Mucosa of rectum (tissue), 2 donors: ENCODE measurements around the gene ANO2.
"Not testable (repeated sequence)": the region's sequence is repeated elsewhere in the genome, so short reads cannot be mapped to it uniquely, and the experiment has no call there.

Experiments used
- H3K27ac ChIP-seq, 2 donors: one replicate each; pipeline ENCODE4 v1.7.0; 2013; ENCODE audit warnings: inconsistent platforms in 2 of 2, low read depth in 2 of 2, low read length in 2 of 2
- H3K27me3 ChIP-seq, 2 donors: one replicate each; pipeline ENCODE4 v1.7.0; 2013; ENCODE audit warnings: low read length in 2 of 2; ENCODE audit not compliant: control insufficient read depth in 2 of 2, insufficient read depth in 2 of 2
- H3K36me3 ChIP-seq, 2 donors: one replicate each; pipeline ENCODE4 v1.7.0; 2013; ENCODE audit warnings: low read length in 2 of 2; ENCODE audit not compliant: control insufficient read depth in 2 of 2, insufficient read depth in 2 of 2
- H3K4me1 ChIP-seq, 2 donors: one replicate each; pipeline ENCODE4 v1.7.0; 2013; ENCODE audit warnings: low read length in 2 of 2, mild to moderate bottlenecking in 1 of 2; ENCODE audit not compliant: control insufficient read depth in 2 of 2, insufficient read depth in 2 of 2
- H3K4me3 ChIP-seq, 2 donors: one replicate each; pipeline ENCODE4 v1.7.0; 2013; ENCODE audit warnings: low read length in 2 of 2
- H3K9ac ChIP-seq, 2 donors: one replicate each; pipeline ENCODE4 v1.7.0; 2013; ENCODE audit warnings: low read length in 2 of 2, low read depth in 1 of 2, mild to moderate bottlenecking in 1 of 2
- H3K9me3 ChIP-seq, 2 donors: one replicate each; pipeline ENCODE4 v1.7.0; 2013; ENCODE audit warnings: low read length in 2 of 2; ENCODE audit not compliant: control insufficient read depth in 2 of 2
- donor health status: healthy.
- donor health status: Normal muscosa, but diverticular disease.

The ANO2 gene

DNA sequence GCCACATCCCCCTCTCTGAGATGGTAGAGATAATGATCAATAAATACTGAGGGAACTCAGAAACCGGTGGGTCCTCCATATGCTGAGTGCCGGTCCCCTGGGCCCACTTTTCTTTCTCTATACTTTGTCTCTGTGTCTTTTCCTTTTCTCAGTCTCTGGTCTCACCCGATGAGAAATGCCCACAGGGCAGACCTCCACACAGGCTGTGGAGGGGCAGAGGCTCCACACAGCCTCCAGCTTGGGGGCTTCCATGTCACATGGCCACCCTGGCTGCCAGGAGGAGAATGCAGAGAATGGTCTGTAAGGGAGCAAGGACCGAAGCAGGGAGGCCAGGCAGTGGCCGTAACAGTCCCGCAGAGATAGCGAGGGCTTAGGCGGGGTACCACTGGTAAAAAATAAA, 407.3 kb downstream of the ANO2 start:
- H3K27ac ChIP-seq: no peak overlapping the region
- no peaks in the 10 kb centered on the region for H3K4me1 ChIP-seq
- H3K4me3 ChIP-seq: no peak overlapping the region
- no peaks in the 10 kb centered on the region for H3K27me3 ChIP-seq
- no peaks in the 10 kb centered on the region for H3K36me3 ChIP-seq
- no peaks in the 10 kb centered on the region for H3K9me3 ChIP-seq
- H3K9ac ChIP-seq: no peak overlapping the region

GRCh38 chr12:5537026-5537615, 407.9 kb downstream of the ANO2 start:
- H3K4me3 ChIP-seq, H3K4me1 ChIP-seq, H3K9me3 ChIP-seq, H3K9ac ChIP-seq, H3K27me3 ChIP-seq, H3K27ac ChIP-seq, H3K36me3 ChIP-seq: not testable (repeated sequence)

DNA sequence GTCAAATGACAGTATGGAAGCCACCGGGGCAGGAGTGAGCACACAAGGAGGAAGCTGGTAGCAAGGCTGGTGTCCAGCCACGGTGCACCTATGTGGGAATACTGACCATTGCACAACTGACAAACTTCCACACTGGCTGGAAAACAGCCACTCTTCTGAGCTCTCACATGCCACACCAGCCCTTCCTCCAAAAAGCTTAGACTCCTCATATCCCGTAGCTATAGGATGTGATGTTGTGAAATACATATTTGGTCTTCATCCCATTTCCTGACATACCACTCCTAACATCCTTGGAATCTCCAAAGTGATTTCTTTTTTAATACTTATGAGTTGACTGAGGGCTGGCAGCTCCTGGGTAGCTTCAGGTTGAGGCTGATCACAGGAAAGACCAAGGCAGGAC, 409.5 kb downstream of the ANO2 start:
- Histone ChIP-seq H3K27me3 (no peaks in the 10 kb centered on the region), H3K4me3 (no peak overlapping the region), H3K9ac (no peak overlapping the region), H3K4me1 (no peaks in the 10 kb centered on the region), H3K36me3 (no peaks in the 10 kb centered on the region), H3K9me3 (no peaks in the 10 kb centered on the region), H3K27ac (no peak overlapping the region)

DNA sequence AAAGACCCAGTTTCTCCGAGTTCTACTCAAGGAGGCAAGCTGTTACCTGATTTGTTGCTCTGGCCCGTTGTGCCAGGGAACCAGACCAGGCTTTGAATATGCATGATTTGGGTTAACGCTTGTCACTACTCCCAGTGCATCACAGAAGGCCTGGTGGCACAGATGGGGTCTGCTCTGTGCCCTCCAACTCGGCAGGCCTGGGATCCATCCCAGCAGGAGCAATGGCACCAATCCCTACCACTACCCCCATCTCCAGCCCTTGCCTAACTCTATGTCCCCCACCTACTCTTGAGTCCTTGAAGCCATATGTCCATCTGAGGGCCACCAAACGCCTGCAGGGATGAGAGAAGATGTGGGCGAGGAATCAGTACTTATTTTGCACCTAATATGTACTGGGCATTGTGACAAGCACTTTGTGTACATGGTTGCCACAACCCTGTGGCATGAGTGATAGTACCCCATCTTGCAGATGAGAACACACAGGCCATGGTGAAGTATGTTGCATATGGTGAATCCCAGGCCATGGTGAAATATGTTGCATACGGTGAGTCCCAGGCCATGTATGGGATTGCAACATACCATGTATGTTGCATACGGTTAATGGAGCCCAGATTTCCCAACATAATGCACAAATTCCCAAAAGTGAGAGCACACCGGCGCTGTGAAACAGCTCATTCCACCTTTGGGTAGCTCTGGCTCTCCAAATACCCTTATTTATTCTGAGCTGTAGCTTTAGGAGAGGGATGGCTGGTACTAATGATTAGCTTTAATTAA, 410.4 kb downstream of the ANO2 start:
- Histone ChIP-seq H3K27me3 (no peaks in the 10 kb centered on the region), H3K9me3 (no peaks in the 10 kb centered on the region), H3K4me3 (no peak overlapping the region), H3K4me1 (no peaks in the 10 kb centered on the region), H3K36me3 (no peaks in the 10 kb centered on the region), H3K9ac (no peak overlapping the region), H3K27ac (no peak overlapping the region)

- Histone ChIP-seq H3K27ac (no peak overlapping the region), H3K36me3 (no peaks in the 10 kb centered on the region), H3K9me3 (no peaks in the 10 kb centered on the region), H3K27me3 (no peaks in the 10 kb centered on the region), H3K4me3 (no peak overlapping the region), H3K4me1 (no peaks in the 10 kb centered on the region), H3K9ac (no peak overlapping the region)
These were observed 411.7 kb downstream of the ANO2 start for GRCh38 chr12:5533368-5533767.

DNA sequence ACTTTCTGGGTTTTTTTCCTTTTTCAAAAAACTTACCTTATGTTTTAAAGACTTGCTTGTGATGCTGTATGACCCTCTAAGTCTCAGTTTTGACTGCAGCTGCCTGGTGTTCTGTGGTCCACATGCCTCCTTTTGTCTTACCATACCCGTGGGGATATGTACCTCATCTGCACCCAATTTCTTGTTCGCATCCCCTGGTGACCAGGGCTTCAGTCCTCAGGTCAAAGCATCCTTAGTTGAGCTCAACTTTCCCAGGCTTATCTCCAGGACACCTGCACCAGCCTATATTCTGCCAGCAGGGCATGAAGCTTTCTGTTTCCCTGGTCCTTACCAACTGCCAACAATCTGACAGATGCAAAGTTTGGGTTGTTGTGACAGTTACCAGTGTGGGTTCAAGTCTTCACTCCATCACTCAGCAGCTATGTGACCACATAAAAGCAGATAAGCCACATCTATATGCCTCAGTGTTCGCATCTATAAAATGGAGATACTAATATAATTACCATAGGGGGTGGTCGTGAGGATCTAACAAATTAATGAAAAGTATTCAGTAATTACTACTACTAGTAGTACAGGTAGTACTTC, 419.2 kb downstream of the ANO2 start:
- Histone ChIP-seq H3K9ac (no peak overlapping the region), H3K4me3 (no peak overlapping the region), H3K36me3 (no peaks in the 10 kb centered on the region), H3K27me3 (no peaks in the 10 kb centered on the region), H3K4me1 (no peaks in the 10 kb centered on the region), H3K9me3 (no peaks in the 10 kb centered on the region), H3K27ac (no peak overlapping the region)

- Histone ChIP-seq H3K4me1 (no peaks in the 10 kb centered on the region), H3K9ac (no peak overlapping the region), H3K9me3 (no peaks in the 10 kb centered on the region), H3K36me3 (no peaks in the 10 kb centered on the region), H3K27me3 (no peaks in the 10 kb centered on the region), H3K27ac (no peak overlapping the region), H3K4me3 (no peak overlapping the region)
These were observed 420.2 kb downstream of the ANO2 start for GRCh38 chr12:5524769-5525436.

DNA sequence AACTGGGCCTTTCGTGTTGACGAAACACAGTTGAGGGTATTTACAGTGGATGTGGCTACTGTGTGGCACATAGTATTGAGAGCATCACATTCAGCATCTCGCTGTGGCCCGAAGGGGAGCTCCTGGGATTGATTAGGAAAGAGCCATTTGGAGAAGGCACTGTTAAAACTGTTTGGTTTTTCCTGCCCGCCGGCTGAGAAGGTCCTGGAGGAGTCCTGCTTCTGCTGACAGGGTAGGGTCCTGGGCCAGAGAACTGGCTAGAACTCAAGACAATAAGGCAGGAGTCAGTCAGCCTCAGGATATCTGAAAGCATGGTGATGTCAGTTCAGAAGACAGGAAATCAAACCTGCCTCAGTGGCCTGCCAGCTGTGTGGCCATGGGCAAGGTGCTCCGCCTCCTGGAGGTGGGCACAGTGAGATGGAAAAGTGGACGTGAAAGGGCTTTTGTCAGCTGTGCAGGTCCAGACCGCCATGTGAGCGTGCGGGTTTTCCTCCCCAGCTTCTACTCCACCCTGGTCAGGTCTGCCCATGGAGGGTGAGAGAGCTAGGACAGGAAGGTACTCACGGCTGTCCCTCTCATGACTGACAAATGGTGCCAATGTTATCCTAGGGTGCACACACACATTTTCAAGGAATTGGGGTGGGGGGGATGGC, 420.8 kb downstream of the ANO2 start:
- Histone ChIP-seq H3K27ac (no peak overlapping the region), H3K9ac (no peak overlapping the region), H3K27me3 (no peaks in the 10 kb centered on the region), H3K4me1 (no peaks in the 10 kb centered on the region), H3K36me3 (no peaks in the 10 kb centered on the region), H3K9me3 (no peaks in the 10 kb centered on the region), H3K4me3 (no peak overlapping the region)

DNA sequence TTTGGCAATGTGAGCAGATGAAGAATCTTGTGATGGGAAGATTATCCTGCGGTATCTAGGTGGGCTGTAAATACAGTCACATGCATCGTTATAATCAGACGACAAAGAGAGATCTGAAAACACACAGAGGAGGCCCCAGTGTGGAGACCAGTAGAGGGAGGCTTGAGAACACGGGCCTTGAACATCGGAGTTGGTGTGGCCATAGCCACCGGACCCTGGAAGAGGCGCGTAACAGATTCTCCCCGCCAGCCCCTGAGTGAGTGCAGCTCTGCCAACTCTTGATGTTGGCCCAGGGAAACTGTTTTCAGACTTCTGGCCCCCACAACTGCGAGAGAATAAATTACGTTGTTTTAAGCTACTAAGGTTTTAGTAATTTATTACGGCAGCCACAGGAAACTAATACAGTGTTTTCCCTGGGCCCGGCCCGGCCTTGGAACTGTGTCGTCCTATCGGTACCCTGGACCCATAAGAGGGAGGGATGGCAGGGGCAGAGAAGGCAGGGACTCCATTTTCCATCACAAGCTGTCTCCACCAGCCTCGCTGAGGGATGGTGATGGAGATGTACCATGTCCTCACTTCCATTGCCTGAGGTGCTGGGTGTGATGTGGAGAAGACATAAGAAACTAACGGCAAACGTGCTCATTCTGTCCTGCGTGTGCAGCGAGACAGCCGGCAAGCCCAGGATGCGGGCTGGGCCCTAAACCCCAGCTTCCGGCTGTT, 421.5 kb downstream of the ANO2 start:
- H3K27me3 ChIP-seq: no peaks in the 10 kb centered on the region
- no peak overlapping the region for H3K9ac ChIP-seq
- H3K4me3 ChIP-seq: no peak overlapping the region
- H3K36me3 ChIP-seq: no peaks in the 10 kb centered on the region
- no peaks in the 10 kb centered on the region for H3K4me1 ChIP-seq
- H3K27ac ChIP-seq: no peak overlapping the region
- no peaks in the 10 kb centered on the region for H3K9me3 ChIP-seq
